Glomerular endothelial cell (primary cell): Measurements from ENCODE around the gene TNFRSF1B. TPM values are rescaled to one million over a fixed set of nuclear protein-coding genes. Genes with fewer than 3 reads are reported as not detected.

ENCODE experiments used
- DNase-seq: peaks from one replicate; pipeline ENCODE4 v3.0.0-alpha.2; 2011; ENCODE audit warnings: low read depth, low spot score; ENCODE audit errors: extremely low read depth
- total RNA-seq: library from RNA; depleted of rRNA; stranded (reverse); fragments of >200 nt; gene quantifications from 2 replicates; pipeline ENCODE4 v1.2.3, GENCODE V29; 2015

TNFRSF1B gene
- total RNA-seq, 1 donor from 2014 or later = 31.9 TPM

- no peak for DNase-seq
These were observed 6.9 kb downstream of the TNFRSF1B start for GRCh38 chr1:12173631-12174121.

- DNase-seq = no peak
These were observed 8.4 kb downstream of the TNFRSF1B start for GRCh38 chr1:12174924-12175810.

- DNase-seq = no peak
These were observed 9.7 kb downstream of the TNFRSF1B start for GRCh38 chr1:12176298-12177118.

- DNase-seq = no peak
These were observed 10.6 kb downstream of the TNFRSF1B start for GRCh38 chr1:12177156-12177998.

- DNase-seq = no peak
These were observed 11.2 kb downstream of the TNFRSF1B start for GRCh38 chr1:12177999-12178441.

GRCh38 chr1:12178511-12178910, 11.7 kb downstream of the TNFRSF1B start:
- no peak for DNase-seq

- DNase-seq = no peak
These were observed 12.3 kb downstream of the TNFRSF1B start for GRCh38 chr1:12179111-12179519.

GRCh38 chr1:12179676-12180075, 12.9 kb downstream of the TNFRSF1B start:
- no peak for DNase-seq

- DNase-seq = no peak
These were observed 13.5 kb downstream of the TNFRSF1B start for GRCh38 chr1:12180315-12180714.

GRCh38 chr1:12180903-12181302, 14.1 kb downstream of the TNFRSF1B start:
- DNase-seq = no peak

- DNase-seq = no peak
These were observed 14.8 kb downstream of the TNFRSF1B start for GRCh38 chr1:12181568-12181967.

GRCh38 chr1:12182410-12182984, 15.7 kb downstream of the TNFRSF1B start:
- DNase-seq = no peak

- DNase-seq = no peak
These were observed 16.5 kb downstream of the TNFRSF1B start for GRCh38 chr1:12183095-12183794.

GRCh38 chr1:12184008-12184681, 17.4 kb downstream of the TNFRSF1B start:
- DNase-seq = no peak

GRCh38 chr1:12185036-12185917, 18.5 kb downstream of the TNFRSF1B start:
- DNase-seq = no peak

GRCh38 chr1:12185918-12186678, 19.3 kb downstream of the TNFRSF1B start:
- DNase-seq = no peak

- DNase-seq = no peak
These were observed 19.8 kb downstream of the TNFRSF1B start for GRCh38 chr1:12186679-12186985.
